ENCODE measurements around the gene DOCK11. TPM values are rescaled to one million over a fixed set of nuclear protein-coding genes. Genes with fewer than 3 reads are reported as not detected.
A peak's percentile ranks its signal among the peaks of the same experiment; 100 is the strongest.
"Not testable (repeated sequence)": the region's sequence is repeated elsewhere in the genome, so short reads cannot be mapped to it uniquely, and the experiment has no call there.

Gene DOCK11
- total RNA-seq, 2 donors from 2014 or later: 4.9 to 15.8 TPM

DNA sequence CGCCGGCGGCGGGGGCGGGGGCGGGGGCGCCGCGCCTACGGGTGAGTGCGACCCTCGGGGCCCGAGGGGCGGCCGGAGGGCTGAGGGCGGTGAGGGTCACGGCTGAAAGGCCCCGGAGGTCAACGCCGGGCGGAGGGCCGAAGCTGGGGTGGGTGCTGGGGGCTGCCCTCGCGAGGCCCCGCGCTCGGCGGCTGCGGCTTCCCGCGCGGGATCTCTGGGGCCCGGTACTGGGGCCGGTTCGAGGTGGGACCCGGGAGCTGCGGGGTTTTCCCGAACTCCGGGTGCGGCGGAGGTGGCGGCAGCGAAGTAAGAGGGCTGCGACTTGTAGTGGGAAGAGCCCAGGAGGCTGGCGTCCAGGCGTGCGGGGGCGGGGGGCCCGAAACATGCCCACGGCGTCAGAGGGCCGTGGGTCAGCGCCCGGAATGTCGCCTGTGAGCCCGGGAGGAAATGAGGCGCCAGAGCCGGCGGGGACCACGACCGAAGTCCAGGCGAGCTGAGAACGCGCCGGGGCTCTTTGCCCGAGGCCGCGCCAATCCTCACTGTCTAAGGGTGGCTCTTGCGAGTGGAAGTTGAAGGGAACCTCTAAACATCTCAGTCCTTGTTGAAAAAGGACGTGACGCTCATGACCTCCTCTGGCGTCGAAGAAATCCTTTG, 232.2 kb downstream of the DOCK11 start:
- 0% methylated on average over 4 to 33 of the region's 73 CpGs for WGBS, 2 donors
- peak; percentile 43 for ATAC-seq
- no peaks in the 10 kb centered on the region for H3K27me3 ChIP-seq
- no peaks in the 10 kb centered on the region for H3K9me3 ChIP-seq
- H3K27ac ChIP-seq: peak overlapping the region; percentile 92 to 97 (median 94)
- peak overlapping the region in 1 of 2 donors; percentile 27 for H3K4me3 ChIP-seq
- H3K36me3 ChIP-seq (replicated peaks in 1 of 2; ENCODE audit: insufficient read depth in 1 of 2, low read depth in 2 of 2): no peaks in the 10 kb centered on the region
- intact Hi-C loops (cut with DNase I): no loop called here
- peaks cover 38% of the 10 kb centered on the region for H3K4me1 ChIP-seq
- peak; percentile 50 to 54 (median 52) for DNase-seq
- TF ChIP-seq POLR2A (IDR thresholded peaks at IDR 0.05): peak in 2 of 3 donors; percentile 41 to 55
- TF ChIP-seq, protein P1, sequence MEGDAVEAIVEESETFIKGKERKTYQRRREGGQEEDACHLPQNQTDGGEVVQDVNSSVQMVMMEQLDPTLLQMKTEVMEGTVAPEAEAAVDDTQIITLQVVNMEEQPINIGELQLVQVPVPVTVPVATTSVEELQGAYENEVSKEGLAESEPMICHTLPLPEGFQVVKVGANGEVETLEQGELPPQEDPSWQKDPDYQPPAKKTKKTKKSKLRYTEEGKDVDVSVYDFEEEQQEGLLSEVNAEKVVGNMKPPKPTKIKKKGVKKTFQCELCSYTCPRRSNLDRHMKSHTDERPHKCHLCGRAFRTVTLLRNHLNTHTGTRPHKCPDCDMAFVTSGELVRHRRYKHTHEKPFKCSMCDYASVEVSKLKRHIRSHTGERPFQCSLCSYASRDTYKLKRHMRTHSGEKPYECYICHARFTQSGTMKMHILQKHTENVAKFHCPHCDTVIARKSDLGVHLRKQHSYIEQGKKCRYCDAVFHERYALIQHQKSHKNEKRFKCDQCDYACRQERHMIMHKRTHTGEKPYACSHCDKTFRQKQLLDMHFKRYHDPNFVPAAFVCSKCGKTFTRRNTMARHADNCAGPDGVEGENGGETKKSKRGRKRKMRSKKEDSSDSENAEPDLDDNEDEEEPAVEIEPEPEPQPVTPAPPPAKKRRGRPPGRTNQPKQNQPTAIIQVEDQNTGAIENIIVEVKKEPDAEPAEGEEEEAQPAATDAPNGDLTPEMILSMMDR (IDR thresholded peaks at IDR 0.05): no peak

DNA sequence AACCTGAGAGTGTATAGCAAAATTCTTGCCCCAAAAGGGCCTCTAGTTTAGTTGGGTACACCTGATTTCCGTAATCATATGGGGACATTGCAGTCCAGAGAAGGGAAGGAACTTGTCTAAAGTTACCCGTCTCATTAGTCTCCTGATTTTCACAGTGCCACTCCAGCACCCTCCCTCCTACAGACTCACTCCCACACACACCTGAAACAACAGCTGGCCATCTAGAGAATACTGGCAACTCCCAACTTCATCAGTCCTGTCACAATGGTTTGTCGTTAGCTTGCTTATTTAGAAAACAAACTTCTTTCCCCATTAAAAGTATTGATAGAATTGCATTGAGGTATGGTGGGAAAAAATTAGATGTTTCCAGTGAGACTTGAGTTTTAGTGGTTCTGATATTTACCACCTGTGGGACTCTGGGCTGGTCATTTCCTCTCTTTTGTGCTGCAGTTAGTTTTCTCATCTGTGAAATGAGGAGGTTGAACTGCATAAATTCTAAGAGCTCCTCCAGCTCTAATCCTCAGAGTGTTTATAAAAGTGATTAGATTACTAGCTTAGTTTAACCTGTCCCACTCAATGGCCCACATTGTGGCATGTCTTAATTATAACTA, 233.5 kb downstream of the DOCK11 start:
- Histone ChIP-seq H3K27ac (no peak overlapping the region), H3K4me1 (peaks cover 38% of the 10 kb centered on the region), H3K4me3 (no peak overlapping the region), H3K27me3 (no peaks in the 10 kb centered on the region), H3K9me3 (no peaks in the 10 kb centered on the region), H3K36me3 (replicated peaks in 1 of 2; ENCODE audit: insufficient read depth in 1 of 2, low read depth in 2 of 2) (no peaks in the 10 kb centered on the region)
- DNase-seq (no peak), ATAC-seq (no peak)
- intact Hi-C loops (cut with DNase I): no loop called here
- TF ChIP-seq, protein P1 (IDR thresholded peaks at IDR 0.05): no peak
- TF ChIP-seq POLR2A (IDR thresholded peaks at IDR 0.05): no peak
- 48 to 66% methylated on average over 3 of the region's 3 CpGs for WGBS, 2 donors

DNA sequence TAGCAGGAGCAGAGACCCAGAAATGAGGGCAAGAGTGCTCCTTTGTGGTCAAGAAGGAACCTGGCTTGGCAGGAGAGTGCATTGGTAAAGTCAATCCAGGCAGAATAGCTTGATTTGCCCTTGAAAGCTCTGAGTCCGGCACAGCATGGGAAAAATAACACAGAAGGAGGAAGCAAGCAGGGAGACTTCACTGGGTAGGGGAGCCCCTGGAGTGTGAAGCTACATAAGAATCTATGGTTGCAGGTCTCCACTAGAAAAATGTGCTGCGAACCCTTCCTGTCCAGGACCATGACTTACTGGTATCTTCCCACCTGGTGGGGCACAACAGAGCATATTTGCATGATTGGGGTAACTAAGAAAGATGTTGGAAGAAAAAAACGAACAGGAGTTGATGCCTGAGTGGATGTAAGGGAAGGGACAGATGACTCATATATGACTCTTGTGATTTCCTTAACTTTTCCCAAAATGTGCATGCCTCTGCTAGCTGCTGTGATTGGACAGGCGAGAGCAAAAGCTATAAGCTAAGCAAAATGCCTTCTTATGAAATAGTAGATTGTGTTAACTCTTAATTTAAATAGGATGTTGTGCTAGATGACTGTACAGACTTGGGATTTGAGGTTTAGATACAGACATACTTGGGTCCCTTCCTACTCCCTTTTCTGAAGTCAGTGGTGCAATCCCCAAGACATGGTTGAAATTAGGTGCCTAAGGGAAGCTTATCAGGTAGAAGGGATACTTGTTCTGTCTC, 235.1 kb downstream of the DOCK11 start:
- no peaks in the 10 kb centered on the region for H3K36me3 ChIP-seq (replicated peaks in 1 of 2; ENCODE audit: insufficient read depth in 1 of 2, low read depth in 2 of 2)
- H3K4me3 ChIP-seq: no peak overlapping the region
- ATAC-seq: no peak
- 34 to 68% methylated on average over 4 of the region's 4 CpGs for WGBS, 2 donors
- peaks cover 30% of the 10 kb centered on the region for H3K4me1 ChIP-seq
- no peaks in the 10 kb centered on the region for H3K9me3 ChIP-seq
- DNase-seq: peak in 1 of 4 donors; percentile 18
- intact Hi-C loops (cut with DNase I): no loop called here
- no peaks in the 10 kb centered on the region for H3K27me3 ChIP-seq
- peak overlapping the region in 2 of 4 donors; percentile 36 to 65 for H3K27ac ChIP-seq
- TF ChIP-seq POLR2A (IDR thresholded peaks at IDR 0.05): peak in 1 of 3 donors; percentile 16
- TF ChIP-seq, protein P1 (IDR thresholded peaks at IDR 0.05): no peak

DNA sequence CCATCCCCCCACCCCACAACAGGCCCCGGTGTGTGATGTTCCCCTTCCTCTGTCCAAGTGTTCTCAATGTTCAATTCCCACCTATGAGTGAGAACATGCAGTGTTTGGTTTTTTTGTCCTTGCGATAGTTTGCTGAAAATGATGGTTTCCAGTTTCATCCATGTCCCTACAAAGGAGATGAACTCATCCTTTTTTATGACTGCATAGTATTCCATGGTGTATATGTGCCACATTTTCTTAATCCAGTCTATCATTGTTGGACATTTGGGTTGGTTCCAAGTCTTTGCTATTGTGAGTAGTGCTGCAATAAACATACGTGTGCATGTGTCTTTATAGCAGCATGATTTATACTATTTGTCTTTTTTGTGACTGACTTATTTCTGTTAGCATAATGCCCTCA, 236.9 kb downstream of the DOCK11 start:
- intact Hi-C loops (cut with DNase I); H3K9me3 ChIP-seq; H3K36me3 ChIP-seq (replicated peaks in 1 of 2; ENCODE audit: insufficient read depth in 1 of 2, low read depth in 2 of 2); H3K27me3 ChIP-seq; H3K4me3 ChIP-seq; H3K27ac ChIP-seq; DNase-seq; ATAC-seq: not testable (repeated sequence)
- 86 to 98% methylated on average over 3 of the region's 3 CpGs for WGBS, 2 donors
- peaks cover 20% of the 10 kb centered on the region for H3K4me1 ChIP-seq

DNA sequence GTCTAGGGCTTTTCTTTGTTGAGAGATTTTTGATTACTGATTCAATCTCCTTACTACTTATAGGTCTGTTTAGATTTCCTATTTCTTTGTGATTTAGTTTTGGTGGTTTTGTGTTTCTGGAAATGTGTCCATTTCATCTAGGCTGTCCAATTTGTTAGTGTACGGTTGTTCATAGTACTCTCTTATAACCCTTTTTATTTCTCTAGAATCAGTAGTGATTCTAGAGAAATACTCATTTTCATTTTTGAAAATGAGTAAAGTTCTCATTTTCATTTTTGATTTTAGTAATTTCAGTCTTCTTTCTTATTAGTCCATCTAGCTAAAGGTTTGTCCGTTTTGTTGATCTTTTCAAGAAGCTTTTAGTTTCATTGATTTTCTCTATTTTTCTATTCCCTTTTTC, 239.3 kb downstream of the DOCK11 start:
- WGBS, 2 donors: 90 to 94% methylated on average over 2 of the region's 2 CpGs
- Histone ChIP-seq H3K4me3 (no peak overlapping the region), H3K4me1 (peaks cover 9% of the 10 kb centered on the region), H3K27me3 (no peaks in the 10 kb centered on the region), H3K9me3 (no peaks in the 10 kb centered on the region), H3K27ac (no peak overlapping the region), H3K36me3 (replicated peaks in 1 of 2; ENCODE audit: insufficient read depth in 1 of 2, low read depth in 2 of 2) (no peaks in the 10 kb centered on the region)
- intact Hi-C loops (cut with DNase I): no loop called here
- TF ChIP-seq, protein P1 (IDR thresholded peaks at IDR 0.05): no peak
- no peak for TF ChIP-seq POLR2A (IDR thresholded peaks at IDR 0.05)
- ATAC-seq (no peak), DNase-seq (no peak)

Data from body of pancreas (tissue), 4 donors.